Endothelial cell of umbilical vein (primary cell): ENCODE data around the gene LARGE1. TPM values are rescaled to one million over a fixed set of nuclear protein-coding genes. Genes with fewer than 3 reads are reported as not detected.

Experiments
- BruUV-seq: library from RNA; stranded (reverse); fragments of 400-500 nt; replicated peaks from 2 replicates; lab custom pipeline; 2021; lab: Mats Ljungman, UMichigan
- CTCF ChIA-PET: fragments of 300-600, 350-600 bp; sonication (Branson Sonifier 250); formaldehyde crosslinking; loops from one replicate; lab custom pipeline; 2021; ENCODE audit warnings: antibody characterized with exemption, inconsistent platforms; lab: Charles Lee
- POLR2A ChIA-PET: fragments of 300-600, 350-600 bp; sonication (Branson Sonifier 250); formaldehyde crosslinking; loops from one replicate; lab custom pipeline; 2021; ENCODE audit warnings: antibody characterized with exemption, inconsistent platforms; lab: Charles Lee
- DNase-seq: peaks from one replicate; pipeline ENCODE4 v3.0.0-alpha.2; 2011; ENCODE audit warnings: low read depth, low spot score
- FAIRE-seq: peaks from 2 replicates; lab custom pipeline; 2011; peaks lifted over from hg19 to GRCh38; lab: Jason Lieb, UNC
- H2AFZ ChIP-seq: 2 replicates; pipeline ENCODE4 v1.6.0; 2012; ENCODE audit warnings: low read depth, low read length, control low read depth, inconsistent platforms
- H3K27ac ChIP-seq: 2 replicates; pipeline ENCODE4 v1.5.1; 2011; ENCODE audit warnings: low read depth, mild to moderate bottlenecking, control low read depth, low read length, moderate library complexity; ENCODE audit not compliant: insufficient read depth
- H3K27me3 ChIP-seq, 2 experiments: 2 replicates each; pipeline versions ENCODE4 v1.6.0 to v1.6.1; 2011; ENCODE audit warnings: low read length in 2 of 2, mixed read lengths in 1 of 2; ENCODE audit not compliant: control insufficient read depth in 2 of 2, insufficient read depth in 2 of 2
- H3K36me3 ChIP-seq, 2 experiments: 2 replicates in 1 of 2; 3 replicates in 1 of 2; pipeline ENCODE4 v1.5.1; 2011; ENCODE audit warnings: low read length in 2 of 2, mild to moderate bottlenecking in 1 of 2, moderate library complexity in 1 of 2; ENCODE audit not compliant: control insufficient read depth in 2 of 2, insufficient read depth in 2 of 2; ENCODE audit errors: extremely low read depth in 1 of 2
- H3K4me1 ChIP-seq: 3 replicates; pipeline ENCODE4 v1.5.1; 2011; ENCODE audit warnings: mild to moderate bottlenecking, low read length; ENCODE audit not compliant: control insufficient read depth, insufficient read depth; ENCODE audit errors: extremely low read depth
- H3K4me2 ChIP-seq: 2 replicates; pipeline ENCODE4 v1.6.1; 2011; ENCODE audit warnings: low read length, control low read depth, mixed read lengths; ENCODE audit not compliant: insufficient read depth
- H3K4me3 ChIP-seq, 3 experiments: fragments of 200-600 bp in 1 of 3; sonication (generic), shearing (Covaris generic) in 1 of 3; replicated peaks in 1 of 3; 2 replicates each; pipeline ENCODE4 v1.5.1; 2011 to 2016; ENCODE audit warnings: control low read depth in 3 of 3, low read length in 3 of 3, mild to moderate bottlenecking in 2 of 3, inconsistent platforms in 1 of 3, low read depth in 1 of 3, moderate library complexity in 1 of 3; ENCODE audit not compliant: insufficient read depth in 1 of 3
- H3K79me2 ChIP-seq: 2 replicates; pipeline ENCODE4 v1.6.0; 2012; ENCODE audit warnings: low read length, inconsistent platforms; ENCODE audit not compliant: control insufficient read depth, insufficient read depth
- H3K9ac ChIP-seq: replicated peaks from 2 replicates; pipeline ENCODE3; 2011; ENCODE audit warnings: low read length, control low read depth; ENCODE audit not compliant: insufficient read depth; ENCODE audit errors: extremely low read depth
- H3K9me1 ChIP-seq: replicated peaks from 3 replicates; pipeline ENCODE4 v1.6.0; 2011; ENCODE audit warnings: mild to moderate bottlenecking, low read length; ENCODE audit not compliant: control insufficient read depth, insufficient read depth; ENCODE audit errors: extremely low read depth
- H3K9me3 ChIP-seq: replicated peaks from 2 replicates; pipeline ENCODE4 v1.5.1; 2012; ENCODE audit warnings: low read length, inconsistent platforms; ENCODE audit not compliant: control insufficient read depth, insufficient read depth
- H4K20me1 ChIP-seq: replicated peaks from 2 replicates; pipeline ENCODE3; 2011; ENCODE audit warnings: mild to moderate bottlenecking, low read length; ENCODE audit not compliant: control insufficient read depth, insufficient read depth; ENCODE audit errors: extremely low read depth
- EZH2 ChIP-seq: IDR thresholded peaks from 2 replicates; pipeline ENCODE4 v1.6.1; 2012; ENCODE audit warnings: borderline replicate concordance, low read depth, mild to moderate bottlenecking, moderate library complexity, low read length, inconsistent platforms; ENCODE audit not compliant: severe bottlenecking
- GATA2 ChIP-seq: IDR thresholded peaks from 2 replicates; pipeline ENCODE4 v1.7.0; 2011; ENCODE audit warnings: low read depth, mild to moderate bottlenecking, moderate library complexity, mixed read lengths, low read length; ENCODE audit not compliant: insufficient read length, insufficient read depth
- JUN ChIP-seq: IDR thresholded peaks from 2 replicates; pipeline ENCODE4 v1.6.1; 2011; ENCODE audit warnings: borderline replicate concordance, low read depth; ENCODE audit not compliant: insufficient read length, insufficient read depth
- POLR2A ChIP-seq: IDR thresholded peaks from 2 replicates; pipeline ENCODE4 v1.6.1; 2012; ENCODE audit warnings: low read depth, mild to moderate bottlenecking, control low read depth, low read length
- dilution Hi-C: fragments of 300-500 bp; cut with MboI; formaldehyde crosslinking; loops from one replicate; pipeline ENCODE4 v1.15.0; 2019; ENCODE audit warnings: low sequenced_read_pairs; ENCODE audit not compliant: extremely low pct_ligation_motif_present
- intact Hi-C: fragments of 100-400 bp; cut with micrococcal nuclease; formaldehyde crosslinking; loops from one replicate; pipeline ENCODE4 v1.10.0; 2022
- polyA plus RNA-seq, 4 experiments: library from polyadenylated mRNA; depleted of rRNA in 3 of 4; stranded (reverse) in 3 of 4; unstranded in 1 of 4; fragments of >200 nt; gene quantifications; 2 replicates each; pipeline versions ENCODE4 v1.2.1 to v1.2.3, GENCODE V29; 2011 to 2012; ENCODE audit warnings: missing spikeins in 1 of 4
- total RNA-seq: library from RNA; stranded (reverse); gene quantifications from 2 replicates; pipeline ENCODE4 v1.2.3, GENCODE V29; 2021
- TF ChIP-seq, protein P1 (sequence below), 2 donors: IDR thresholded peaks; 1 replicate in 1 of 2; 2 replicates in 1 of 2; pipeline ENCODE4 v1.5.1; 2011; ENCODE audit warnings: low read length in 2 of 2, mild to moderate bottlenecking in 2 of 2, moderate library complexity in 2 of 2, control low read depth in 1 of 2, inconsistent platforms in 1 of 2, low read depth in 1 of 2; ENCODE audit not compliant: insufficient read depth in 1 of 2; ENCODE audit errors: extremely low read depth in 1 of 2

Gene LARGE1
- total and polyA plus RNA-seq, 2 donors (not counting 3 experiments of a cell fraction or from before 2014, with no cell fraction given), result 0.95 to 4.4 TPM

- dilution Hi-C loops, result no loop called here
- intact Hi-C loops, result loop anchor here (2.0 to 5.0 kb wide), 2 partner anchors 1232 to 1310 kb away; no protein-coding TSS in a partner anchor
- ChIA-PET CTCF (interaction anchor here (1.5 to 1.6 kb wide), 3 partner anchors 44 to 1309 kb away, joined by 3 to 10 read pairs (median 8); no protein-coding TSS in a partner anchor), POLR2A (no interaction called here)
- no peaks in the 10 kb centered on the region for H3K36me3 ChIP-seq
- peaks cover 26 to 29% of the 10 kb centered on the region in 2 experiments for H3K27me3 ChIP-seq
- peaks cover 4% of the 10 kb centered on the region for H3K4me1 ChIP-seq
- FAIRE-seq (no peak), DNase-seq (no peak)
- H3K27ac ChIP-seq, result no peak overlapping the region
- H3K9me3 ChIP-seq, result no peaks in the 10 kb centered on the region
- no peaks in the 10 kb centered on the region for H4K20me1 ChIP-seq
- no peaks in the 10 kb centered on the region for H3K79me2 ChIP-seq
- no peak overlapping the region for H3K4me2 ChIP-seq
- no peak overlapping the region for H2AFZ ChIP-seq
- no peaks in the 10 kb centered on the region for H3K9me1 ChIP-seq
- no TSS peak for BruUV-seq
- H3K4me3 ChIP-seq, result no peak overlapping the region
- no peak overlapping the region for H3K9ac ChIP-seq
- TF ChIP-seq EZH2 (peak; percentile 46), GATA2 (no peak), JUN (no peak), POLR2A (no peak)
- TF ChIP-seq, protein P1, sequence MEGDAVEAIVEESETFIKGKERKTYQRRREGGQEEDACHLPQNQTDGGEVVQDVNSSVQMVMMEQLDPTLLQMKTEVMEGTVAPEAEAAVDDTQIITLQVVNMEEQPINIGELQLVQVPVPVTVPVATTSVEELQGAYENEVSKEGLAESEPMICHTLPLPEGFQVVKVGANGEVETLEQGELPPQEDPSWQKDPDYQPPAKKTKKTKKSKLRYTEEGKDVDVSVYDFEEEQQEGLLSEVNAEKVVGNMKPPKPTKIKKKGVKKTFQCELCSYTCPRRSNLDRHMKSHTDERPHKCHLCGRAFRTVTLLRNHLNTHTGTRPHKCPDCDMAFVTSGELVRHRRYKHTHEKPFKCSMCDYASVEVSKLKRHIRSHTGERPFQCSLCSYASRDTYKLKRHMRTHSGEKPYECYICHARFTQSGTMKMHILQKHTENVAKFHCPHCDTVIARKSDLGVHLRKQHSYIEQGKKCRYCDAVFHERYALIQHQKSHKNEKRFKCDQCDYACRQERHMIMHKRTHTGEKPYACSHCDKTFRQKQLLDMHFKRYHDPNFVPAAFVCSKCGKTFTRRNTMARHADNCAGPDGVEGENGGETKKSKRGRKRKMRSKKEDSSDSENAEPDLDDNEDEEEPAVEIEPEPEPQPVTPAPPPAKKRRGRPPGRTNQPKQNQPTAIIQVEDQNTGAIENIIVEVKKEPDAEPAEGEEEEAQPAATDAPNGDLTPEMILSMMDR (IDR thresholded peaks at IDR 0.05; ENCODE audit: extremely low read depth in 1 of 2, insufficient read depth in 1 of 2, low read depth in 1 of 2, low read length in 2 of 2), result no peak
These were observed 2.0 kb upstream of the LARGE1 start for GRCh38 chr22:33922349-33922681.
